GM12873 (cell line): ENCODE measurements around the gene BDNF.

ENCODE experiments used
- TF ChIP-seq, protein P1 (sequence below): IDR thresholded peaks from 2 replicates; pipeline ENCODE4 v1.5.1; 2012; ENCODE audit warnings: low read depth, mild to moderate bottlenecking, moderate library complexity, low read length, control low read depth; ENCODE audit not compliant: insufficient read depth; ENCODE audit errors: missing control alignments

The BDNF gene

DNA sequence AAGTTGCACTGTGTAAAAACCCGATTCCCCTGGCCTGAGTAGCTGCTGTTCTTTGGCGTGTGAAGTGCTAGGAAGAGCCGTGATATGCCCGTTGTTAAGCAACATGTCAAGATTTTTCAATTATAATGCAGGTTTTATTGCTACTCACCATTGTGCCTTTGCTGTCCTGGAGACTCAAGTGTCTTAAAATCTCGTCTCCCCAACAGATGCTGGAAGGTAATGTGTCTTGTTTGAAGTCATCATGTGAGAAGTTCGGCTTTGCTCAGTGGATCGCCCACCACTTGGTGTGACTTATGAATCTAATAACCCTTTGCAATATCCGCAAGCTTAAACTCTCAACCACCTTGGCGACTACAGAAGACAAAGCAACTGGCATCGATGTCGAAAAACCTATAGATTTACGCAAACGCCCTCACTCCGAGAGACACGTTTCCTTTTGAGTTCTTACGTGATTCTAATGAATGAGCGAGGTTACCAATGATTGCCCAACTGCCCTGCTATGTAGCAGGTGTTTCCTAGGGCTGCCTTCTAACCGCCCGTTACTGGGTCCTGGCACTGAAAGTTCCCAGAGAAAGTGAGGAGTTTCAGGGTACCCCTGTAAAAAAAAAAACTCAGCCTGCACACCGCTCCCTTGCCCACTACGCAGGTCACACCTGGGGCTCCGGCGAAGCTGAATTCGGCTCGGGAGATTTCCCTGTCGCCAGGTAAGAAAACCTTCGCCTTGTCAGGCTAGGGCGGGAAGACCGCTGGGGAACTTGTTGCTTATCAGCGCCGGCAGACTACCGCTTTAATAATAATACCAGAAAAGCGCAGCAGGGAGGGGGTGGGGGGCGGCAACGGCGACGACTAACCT lies 21.2 kb upstream of the BDNF start:
- TF ChIP-seq, protein P1, sequence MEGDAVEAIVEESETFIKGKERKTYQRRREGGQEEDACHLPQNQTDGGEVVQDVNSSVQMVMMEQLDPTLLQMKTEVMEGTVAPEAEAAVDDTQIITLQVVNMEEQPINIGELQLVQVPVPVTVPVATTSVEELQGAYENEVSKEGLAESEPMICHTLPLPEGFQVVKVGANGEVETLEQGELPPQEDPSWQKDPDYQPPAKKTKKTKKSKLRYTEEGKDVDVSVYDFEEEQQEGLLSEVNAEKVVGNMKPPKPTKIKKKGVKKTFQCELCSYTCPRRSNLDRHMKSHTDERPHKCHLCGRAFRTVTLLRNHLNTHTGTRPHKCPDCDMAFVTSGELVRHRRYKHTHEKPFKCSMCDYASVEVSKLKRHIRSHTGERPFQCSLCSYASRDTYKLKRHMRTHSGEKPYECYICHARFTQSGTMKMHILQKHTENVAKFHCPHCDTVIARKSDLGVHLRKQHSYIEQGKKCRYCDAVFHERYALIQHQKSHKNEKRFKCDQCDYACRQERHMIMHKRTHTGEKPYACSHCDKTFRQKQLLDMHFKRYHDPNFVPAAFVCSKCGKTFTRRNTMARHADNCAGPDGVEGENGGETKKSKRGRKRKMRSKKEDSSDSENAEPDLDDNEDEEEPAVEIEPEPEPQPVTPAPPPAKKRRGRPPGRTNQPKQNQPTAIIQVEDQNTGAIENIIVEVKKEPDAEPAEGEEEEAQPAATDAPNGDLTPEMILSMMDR, result no peak

DNA sequence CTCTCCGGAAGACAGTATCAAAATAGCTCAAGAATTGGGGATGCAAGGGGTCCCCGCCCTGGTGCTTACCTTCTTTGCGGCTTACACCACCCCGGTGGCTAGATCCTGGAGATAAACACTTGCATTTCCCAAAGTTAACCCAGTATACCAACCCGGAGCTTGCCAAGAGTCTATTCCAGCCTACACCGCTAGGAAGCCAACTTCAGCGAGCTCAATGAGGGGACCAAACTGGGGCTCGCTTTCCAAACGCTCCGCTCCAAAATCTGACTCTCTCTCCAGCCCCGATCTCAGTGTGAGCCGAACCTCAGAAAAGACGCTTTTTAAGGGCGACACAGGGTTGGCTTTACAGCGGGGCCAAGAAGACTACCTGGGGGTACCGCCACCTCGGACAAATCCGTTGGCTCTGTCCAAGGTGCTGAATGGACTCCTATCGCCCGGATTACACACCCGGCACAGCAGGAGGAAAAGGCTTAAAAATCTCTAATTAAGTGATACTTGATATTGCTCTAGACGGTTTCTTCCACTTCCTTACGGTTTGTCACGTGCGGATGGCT lies 20.1 kb upstream of the BDNF start:
- TF ChIP-seq, protein P1, result no peak

- TF ChIP-seq, protein P1, result no peak
Observed at GRCh38 chr11:27719546-27719925, 19.3 kb upstream of the BDNF start.

GRCh38 chr11:27718863-27719545 lies 18.7 kb upstream of the BDNF start:
- TF ChIP-seq, protein P1, result no peak

- TF ChIP-seq, protein P1, result no peak
Observed at GRCh38 chr11:27718346-27718862, 18.1 kb upstream of the BDNF start.

- TF ChIP-seq, protein P1, result no peak
Observed at GRCh38 chr11:27717801-27718229, 17.6 kb upstream of the BDNF start.

DNA sequence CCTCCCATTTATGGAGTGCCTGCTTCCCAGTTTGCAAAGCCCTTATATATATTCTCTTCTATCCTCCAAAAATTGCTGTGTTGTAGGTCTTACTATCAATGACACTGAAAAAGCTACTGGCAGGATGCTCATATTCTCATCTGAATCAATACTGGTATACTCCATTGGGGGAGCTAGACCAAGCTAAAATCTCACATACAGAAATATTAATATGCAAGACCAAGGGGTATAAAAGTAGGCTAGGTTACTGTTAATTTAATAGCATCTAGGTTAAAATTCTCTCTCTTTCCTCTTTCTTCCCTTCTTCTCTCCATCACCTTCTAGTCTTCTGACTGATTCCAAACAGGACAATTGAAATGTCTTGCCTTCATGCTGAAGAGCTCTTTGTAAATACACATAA lies 17.1 kb upstream of the BDNF start:
- TF ChIP-seq, protein P1, result peak; percentile 23
